ENCODE measurements around the gene GRID2IP.

The GRID2IP gene

GRCh38 chr7:6530626-6531491, 20.4 kb downstream of the GRID2IP start:
- no peak for TF ChIP-seq CTCF (IDR thresholded peaks at IDR 0.05; ENCODE audit: control insufficient read depth, extremely low read depth, insufficient read depth)
- DNase-seq (ENCODE audit: low read depth) = no peak
- peak overlapping the region; percentile 51 for H3K4me3 ChIP-seq (ENCODE audit: low read depth, low read length)

GRCh38 chr7:6529643-6530042, 21.6 kb downstream of the GRID2IP start:
- H3K4me3 ChIP-seq (ENCODE audit: low read depth, low read length) = no peak overlapping the region
- DNase-seq (ENCODE audit: low read depth) = no peak
- TF ChIP-seq CTCF (IDR thresholded peaks at IDR 0.05; ENCODE audit: control insufficient read depth, extremely low read depth, insufficient read depth) = no peak

- H3K4me3 ChIP-seq (ENCODE audit: low read depth, low read length) = no peak overlapping the region
These were observed 22.7 kb downstream of the GRID2IP start for GRCh38 chr7:6528401-6529130.

GRCh38 chr7:6526997-6527378, 24.3 kb downstream of the GRID2IP start:
- no peak overlapping the region for H3K4me3 ChIP-seq (ENCODE audit: low read depth, low read length)
- no peak for DNase-seq (ENCODE audit: low read depth)
- no peak for TF ChIP-seq CTCF (IDR thresholded peaks at IDR 0.05; ENCODE audit: control insufficient read depth, extremely low read depth, insufficient read depth)

More at GRCh38 chr7:6528401-6529130, 22.7 kb downstream of the GRID2IP start:
- TF ChIP-seq CTCF (IDR thresholded peaks at IDR 0.05; ENCODE audit: control insufficient read depth, extremely low read depth, insufficient read depth) = no peak
- DNase-seq (ENCODE audit: low read depth) = no peak

GRCh38 chr7:6520163-6520981, 30.9 kb downstream of the GRID2IP start:
- no peak for DNase-seq (ENCODE audit: low read depth)
- TF ChIP-seq CTCF (IDR thresholded peaks at IDR 0.05; ENCODE audit: control insufficient read depth, extremely low read depth, insufficient read depth) = no peak
- H3K4me3 ChIP-seq (ENCODE audit: low read depth, low read length) = no peak overlapping the region

- no peak overlapping the region for H3K4me3 ChIP-seq (ENCODE audit: low read depth, low read length)
- peak; percentile 91 for TF ChIP-seq CTCF (IDR thresholded peaks at IDR 0.05; ENCODE audit: control insufficient read depth, extremely low read depth, insufficient read depth)
- peak; percentile 56 for DNase-seq (ENCODE audit: low read depth)
These were observed 34.8 kb downstream of the GRID2IP start for GRCh38 chr7:6516387-6516983.

Data from LNCaP clone FGC (cell line).